Mucosa of descending colon (tissue), 3 donors: ENCODE measurements around the gene LRRIQ3. TPM values are rescaled to one million over a fixed set of nuclear protein-coding genes. Genes with fewer than 3 reads are reported as not detected.

Source experiments
- ATAC-seq: fragments of 200-7000 bp; cut with Tn5 transposase; one replicate; pipeline ENCODE4 v1.9.1; 2020; ENCODE audit warnings: mild to moderate bottlenecking, moderate library complexity
- DNase-seq, 3 donors: peaks; one replicate each; pipeline ENCODE4 v3.0.0-alpha.2; 2020
- H3K36me3 ChIP-seq: fragments of 200-600 bp; one replicate; pipeline ENCODE4 v1.8.0; 2021; ENCODE audit warnings: low read depth, mild to moderate bottlenecking
- H3K4me1 ChIP-seq: fragments of 200-600 bp; one replicate; pipeline ENCODE4 v1.8.0; 2021; ENCODE audit warnings: low read depth, mild to moderate bottlenecking
- H3K4me3 ChIP-seq: fragments of 200-600 bp; one replicate; pipeline ENCODE4 v1.8.0; 2021; ENCODE audit warnings: mild to moderate bottlenecking
- H3K9me3 ChIP-seq: fragments of 200-600 bp; one replicate; pipeline ENCODE4 v1.8.0; 2021; ENCODE audit warnings: mild to moderate bottlenecking
- intact Hi-C, 2 donors: fragments of 100-400 bp; cut with DNase I in 1 of 2; cut with micrococcal nuclease in 1 of 2; formaldehyde crosslinking; loops; one replicate each; pipeline versions ENCODE4 v1.11.0 to v1.11.1; 2022; cut with DNase I, micrococcal nuclease
- total RNA-seq, 3 donors: library from RNA; stranded (reverse); fragmentation: NEBNext Ultra II Directional in 2 of 3; extraction: Animal tissue kit (Norgen Biotek cat#: 25700) in 2 of 3; gene quantifications; one replicate each; pipeline versions ENCODE4 v1.2.1 to v1.2.4, GENCODE V29; 2021 to 2023
- TF ChIP-seq, protein P1 (sequence below): fragments of 200-600 bp; IDR thresholded peaks from one replicate; pipeline ENCODE4 v1.8.0; 2022; ENCODE audit warnings: antibody characterized with exemption, mild to moderate bottlenecking
- donor health status: DM: no; HTN: no; CAD: no; lungs with moderate emphysema.
- donor health status: DM: no; HTN: no; CAD: no.
- donor health status: DM: no; HTN: yes; CAD: no.

The LRRIQ3 gene
- total RNA-seq, 3 donors from 2014 or later: 0.38 to 0.72 (median 0.63) TPM

- no peak overlapping the region for H3K4me3 ChIP-seq
- H3K4me1 ChIP-seq: no peaks in the 10 kb centered on the region
- intact Hi-C loops: no loop called here
- no peak for ATAC-seq
- TF ChIP-seq, protein P1, sequence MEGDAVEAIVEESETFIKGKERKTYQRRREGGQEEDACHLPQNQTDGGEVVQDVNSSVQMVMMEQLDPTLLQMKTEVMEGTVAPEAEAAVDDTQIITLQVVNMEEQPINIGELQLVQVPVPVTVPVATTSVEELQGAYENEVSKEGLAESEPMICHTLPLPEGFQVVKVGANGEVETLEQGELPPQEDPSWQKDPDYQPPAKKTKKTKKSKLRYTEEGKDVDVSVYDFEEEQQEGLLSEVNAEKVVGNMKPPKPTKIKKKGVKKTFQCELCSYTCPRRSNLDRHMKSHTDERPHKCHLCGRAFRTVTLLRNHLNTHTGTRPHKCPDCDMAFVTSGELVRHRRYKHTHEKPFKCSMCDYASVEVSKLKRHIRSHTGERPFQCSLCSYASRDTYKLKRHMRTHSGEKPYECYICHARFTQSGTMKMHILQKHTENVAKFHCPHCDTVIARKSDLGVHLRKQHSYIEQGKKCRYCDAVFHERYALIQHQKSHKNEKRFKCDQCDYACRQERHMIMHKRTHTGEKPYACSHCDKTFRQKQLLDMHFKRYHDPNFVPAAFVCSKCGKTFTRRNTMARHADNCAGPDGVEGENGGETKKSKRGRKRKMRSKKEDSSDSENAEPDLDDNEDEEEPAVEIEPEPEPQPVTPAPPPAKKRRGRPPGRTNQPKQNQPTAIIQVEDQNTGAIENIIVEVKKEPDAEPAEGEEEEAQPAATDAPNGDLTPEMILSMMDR: no peak
- no peaks in the 10 kb centered on the region for H3K9me3 ChIP-seq
- no peak for DNase-seq
- H3K36me3 ChIP-seq: no peaks in the 10 kb centered on the region
Observed at GRCh38 chr1:74236440-74236839, 38.5 kb upstream of the LRRIQ3 start.

DNA sequence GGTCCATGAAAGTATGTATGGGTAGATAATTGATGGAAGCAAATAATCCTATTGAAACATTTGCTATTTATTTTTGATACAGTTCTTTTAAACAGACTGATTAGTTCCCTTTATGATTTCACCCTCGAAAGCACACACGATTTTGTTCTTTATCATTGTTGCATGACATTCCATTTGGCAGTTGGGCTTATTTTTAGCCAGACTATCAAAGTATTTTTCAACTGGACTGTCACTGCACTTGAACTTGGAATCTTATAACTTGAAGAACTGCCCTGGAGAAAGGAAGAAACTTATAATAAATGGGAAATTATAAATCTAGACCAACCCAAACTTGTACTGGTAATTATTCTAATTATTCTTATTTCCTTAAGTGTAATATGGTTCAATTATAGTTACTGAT lies 37.2 kb upstream of the LRRIQ3 start, which contains the start of gene TNNI3K:
TNNI3K (plus strand) TSS at position 235 of the 400 bp plus-strand sequence; CDS start at position 300, 65 bp downstream.
- no peak within 1 kb of the TSS for H3K4me3 ChIP-seq
- ATAC-seq: no peak
- TF ChIP-seq, protein P1: no peak
- DNase-seq: no peak
- H3K4me1 ChIP-seq: no peaks in the 10 kb centered on the region
- intact Hi-C loops: no loop called here
- H3K36me3 ChIP-seq: no peaks in the 10 kb centered on the region
- H3K9me3 ChIP-seq: no peaks in the 10 kb centered on the region

- no peak overlapping the region for H3K4me3 ChIP-seq
- intact Hi-C loops: no loop called here
- TF ChIP-seq, protein P1: no peak
Observed at GRCh38 chr1:74223453-74223852, 25.5 kb upstream of the LRRIQ3 start.

DNA sequence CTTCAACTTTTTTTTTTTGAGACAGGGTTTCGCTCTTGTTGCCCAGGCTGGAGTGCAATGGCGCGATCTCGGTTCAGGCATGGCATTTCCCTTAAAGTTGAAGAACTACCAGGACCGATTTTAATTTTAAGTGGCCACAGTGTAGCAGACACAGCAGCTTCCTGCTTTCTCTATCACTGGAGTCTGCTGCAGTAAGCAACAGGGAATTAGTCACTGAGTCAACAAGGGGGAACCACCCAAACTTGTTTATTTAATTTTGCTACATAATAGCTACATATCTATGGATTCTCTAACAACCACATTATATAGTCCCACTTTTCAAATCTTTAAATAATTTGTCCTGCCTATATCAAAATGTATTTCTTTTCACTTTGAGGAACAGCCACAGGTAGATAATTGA lies 24.7 kb upstream of the LRRIQ3 start:
- Histone ChIP-seq H3K9me3 (peaks cover 27% of the 10 kb centered on the region), H3K4me3 (no peak overlapping the region), H3K36me3 (no peaks in the 10 kb centered on the region), H3K4me1 (peaks cover 4% of the 10 kb centered on the region)
- TF ChIP-seq, protein P1: no peak
- ATAC-seq (peak; percentile 55), DNase-seq (no peak)
- intact Hi-C loops: no loop called here

More at GRCh38 chr1:74223453-74223852, 25.5 kb upstream of the LRRIQ3 start:
- peaks cover 4% of the 10 kb centered on the region for H3K4me1 ChIP-seq
- no peaks in the 10 kb centered on the region for H3K36me3 ChIP-seq
- DNase-seq (no peak), ATAC-seq (no peak)
- peaks cover 35% of the 10 kb centered on the region for H3K9me3 ChIP-seq

- peaks cover 4% of the 10 kb centered on the region for H3K4me1 ChIP-seq
- no peak overlapping the region for H3K4me3 ChIP-seq
- intact Hi-C loops: no loop called here
- ATAC-seq: no peak
- H3K9me3 ChIP-seq: no peaks in the 10 kb centered on the region
- no peak for DNase-seq
- TF ChIP-seq, protein P1: no peak
- H3K36me3 ChIP-seq: no peaks in the 10 kb centered on the region
Observed at GRCh38 chr1:74215229-74215628, 17.3 kb upstream of the LRRIQ3 start.

GRCh38 chr1:74205266-74205665 lies 7.3 kb upstream of the LRRIQ3 start:
- DNase-seq: no peak
- no peak for ATAC-seq
- TF ChIP-seq, protein P1: no peak
- H3K4me3 ChIP-seq: no peak overlapping the region
- H3K9me3 ChIP-seq: no peaks in the 10 kb centered on the region
- H3K4me1 ChIP-seq: no peaks in the 10 kb centered on the region
- intact Hi-C loops: no loop called here
- no peaks in the 10 kb centered on the region for H3K36me3 ChIP-seq
